Fibroblast of skin of right quadriceps (primary cell): ENCODE measurements around the gene SLC4A1.

ENCODE experiments used
- DNase-seq: peaks from one replicate; pipeline ENCODE4 v3.0.0-alpha.2; 2013

The SLC4A1 gene

DNA sequence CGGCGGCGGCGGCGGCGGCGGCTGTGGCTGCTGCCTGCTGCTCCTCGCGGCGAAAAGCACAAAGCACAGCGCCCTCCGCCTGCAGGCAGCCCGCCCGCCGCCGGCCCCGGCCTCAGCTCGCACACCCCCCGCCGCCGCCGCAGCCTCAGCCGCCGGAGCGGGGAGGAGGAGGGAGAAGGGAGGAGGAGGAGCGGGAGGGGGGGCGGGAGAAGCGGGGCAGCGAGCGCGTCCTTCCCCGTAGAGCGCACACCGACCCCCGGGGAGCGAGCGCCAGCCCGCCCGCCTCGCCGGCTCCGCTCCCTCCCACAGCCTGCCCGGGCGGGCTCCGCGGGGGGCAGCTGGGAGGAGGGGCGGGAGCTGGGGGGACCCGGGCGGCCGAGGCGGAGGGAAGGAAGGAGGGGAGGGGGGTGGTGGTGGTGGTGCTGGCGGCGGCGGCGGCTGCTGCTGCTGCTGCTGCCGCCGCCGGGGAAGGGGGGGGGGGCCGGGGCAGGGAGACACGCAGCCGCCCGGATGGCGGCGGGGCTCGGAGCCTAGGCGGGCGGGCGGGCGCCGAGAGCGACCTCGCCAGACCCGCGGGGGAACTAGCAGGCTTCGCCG lies 48.2 kb downstream of the SLC4A1 start, which contains the start of gene UBTF:
Gene UBTF (minus strand): TSS at position 60 of the 597 bp plus-strand sequence. CDS start 1,446 bp downstream, outside the sequence.
- DNase-seq: peak; percentile 79

GRCh38 chr17:44219108-44219615 lies 48.8 kb downstream of the SLC4A1 start:
- peak; percentile 77 for DNase-seq

- DNase-seq: peak; percentile 95
Measured at GRCh38 chr17:44218344-44219107, 49.4 kb downstream of the SLC4A1 start.

- DNase-seq: no peak
Measured at GRCh38 chr17:44217738-44218343, 50.1 kb downstream of the SLC4A1 start.

GRCh38 chr17:44216694-44217093 lies 51.2 kb downstream of the SLC4A1 start:
- no peak for DNase-seq

DNA sequence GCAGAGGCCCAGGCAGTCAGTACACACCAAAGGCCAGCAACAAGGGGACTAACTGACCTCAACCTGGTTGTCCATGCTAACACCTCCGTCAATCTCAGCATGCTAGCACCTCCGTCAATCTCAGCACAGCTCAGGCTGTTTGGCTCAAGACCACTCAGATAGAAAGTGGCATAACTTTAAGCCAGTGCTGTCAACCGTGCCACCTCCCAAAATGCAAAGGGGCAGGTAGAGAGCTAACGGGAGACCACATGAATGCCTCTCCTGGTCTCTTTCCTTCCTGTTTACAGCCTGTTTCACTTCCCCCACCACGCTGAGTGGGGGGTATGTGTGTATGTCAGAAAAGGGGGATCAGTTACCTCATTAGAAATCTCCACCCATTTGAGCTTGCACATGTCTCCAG lies 51.8 kb downstream of the SLC4A1 start:
- no peak for DNase-seq

DNA sequence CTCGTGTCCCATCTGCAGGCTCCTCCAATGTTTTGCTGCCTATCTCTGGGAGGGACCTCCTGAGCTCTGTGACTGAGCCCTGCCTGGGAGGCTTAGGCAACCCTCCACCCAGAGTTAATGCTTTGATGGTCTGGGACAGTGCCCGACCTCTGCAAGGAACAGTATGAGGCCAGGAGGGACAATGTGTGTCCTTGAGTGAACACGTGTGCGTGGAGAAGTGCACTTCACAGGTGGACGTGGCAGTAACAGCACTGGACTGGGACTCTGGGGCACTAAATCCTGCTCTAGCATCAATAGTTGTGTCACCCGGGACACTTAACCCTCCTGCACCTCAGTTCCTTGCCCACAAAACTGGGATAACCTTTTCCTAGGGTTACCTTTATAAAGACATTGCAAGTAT lies 53.0 kb downstream of the SLC4A1 start:
- DNase-seq: no peak

GRCh38 chr17:44214230-44214494 lies 53.8 kb downstream of the SLC4A1 start:
- no peak for DNase-seq

DNA sequence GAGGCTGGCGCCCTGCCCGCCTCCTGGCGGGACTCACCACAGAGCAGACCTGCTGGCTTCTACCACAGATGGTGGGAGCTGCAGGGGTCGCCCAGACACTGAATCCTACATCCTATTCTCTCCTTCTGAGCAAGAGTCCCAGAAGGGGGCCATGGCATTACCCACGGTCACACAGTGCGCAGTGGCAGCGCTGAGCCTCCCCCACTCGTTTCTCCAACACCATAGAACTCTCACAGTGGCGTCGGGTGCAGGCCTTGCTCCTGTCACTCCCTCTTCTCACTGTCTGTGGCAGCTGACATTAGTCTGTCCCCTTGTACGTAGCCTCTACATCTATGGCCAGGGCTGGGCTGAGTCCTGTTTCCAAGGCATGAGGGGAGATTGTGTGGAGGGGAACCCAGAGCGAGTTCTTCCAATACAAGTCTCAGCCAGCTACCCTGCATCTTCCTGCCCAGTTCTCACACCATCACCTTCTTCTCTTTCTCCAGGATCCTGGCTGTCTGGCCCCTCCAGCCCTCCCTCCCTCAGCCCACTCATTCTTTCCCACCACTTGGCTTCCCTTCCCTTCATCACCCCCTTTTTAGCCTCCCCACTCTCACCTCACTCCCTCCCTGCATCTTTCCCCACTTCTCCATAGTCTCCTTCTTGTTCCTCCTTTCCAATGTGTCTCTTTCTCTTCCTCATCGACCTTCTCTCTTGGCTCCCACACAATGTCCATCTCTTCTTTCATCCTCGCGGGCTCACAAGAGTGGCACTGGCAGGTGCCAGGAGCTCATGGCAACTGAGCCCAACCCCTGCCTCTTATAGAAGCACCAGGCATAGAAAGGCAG lies 54.3 kb downstream of the SLC4A1 start:
- no peak for DNase-seq

- no peak for DNase-seq
Measured at GRCh38 chr17:44212507-44213402, 55.2 kb downstream of the SLC4A1 start.

- DNase-seq: no peak
Measured at GRCh38 chr17:44211281-44212265, 56.4 kb downstream of the SLC4A1 start.

DNA sequence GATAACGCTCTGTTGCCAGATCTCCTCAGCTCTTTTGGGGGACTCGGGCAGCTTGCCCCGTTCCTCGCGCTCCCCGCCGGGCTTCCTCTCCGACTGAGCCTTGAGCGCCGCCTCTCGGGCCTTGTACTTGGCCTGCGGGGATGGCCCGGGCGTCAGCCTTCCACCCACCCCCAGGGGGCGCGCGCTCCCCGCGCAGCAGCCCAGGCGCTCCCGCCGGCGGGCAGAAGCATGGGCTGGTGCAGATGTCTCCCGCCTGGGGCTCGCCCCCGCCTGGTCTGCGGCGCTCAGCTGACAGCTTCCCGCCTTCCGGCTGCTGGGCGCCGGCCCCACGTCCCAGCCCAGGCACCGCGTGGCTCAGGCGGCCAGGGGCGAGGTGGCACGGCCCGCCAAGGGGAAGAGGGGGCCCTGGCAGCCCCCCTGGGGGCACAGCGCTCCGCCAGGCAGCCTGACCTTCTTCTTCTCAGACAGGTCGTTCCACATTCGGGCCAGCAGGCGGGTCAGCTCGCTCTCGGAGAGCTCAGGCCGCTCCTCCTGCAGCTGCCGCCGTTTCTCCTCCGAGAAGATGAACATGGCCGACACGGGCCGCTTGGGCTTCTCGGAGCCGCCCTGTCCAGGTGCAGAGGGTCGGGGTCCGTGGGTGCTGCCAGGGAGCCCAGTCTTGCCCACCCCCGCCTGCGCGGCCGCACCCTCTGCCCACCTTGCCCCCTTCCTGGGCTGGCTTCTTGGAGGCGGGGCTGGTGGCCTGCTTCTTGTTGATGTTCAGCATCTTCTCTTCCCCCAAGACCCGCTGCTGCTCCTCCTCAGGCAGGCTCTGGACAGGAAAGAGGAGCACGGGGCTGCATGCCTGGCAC lies 57.4 kb downstream of the SLC4A1 start:
- peak; percentile 86 for DNase-seq

DNA sequence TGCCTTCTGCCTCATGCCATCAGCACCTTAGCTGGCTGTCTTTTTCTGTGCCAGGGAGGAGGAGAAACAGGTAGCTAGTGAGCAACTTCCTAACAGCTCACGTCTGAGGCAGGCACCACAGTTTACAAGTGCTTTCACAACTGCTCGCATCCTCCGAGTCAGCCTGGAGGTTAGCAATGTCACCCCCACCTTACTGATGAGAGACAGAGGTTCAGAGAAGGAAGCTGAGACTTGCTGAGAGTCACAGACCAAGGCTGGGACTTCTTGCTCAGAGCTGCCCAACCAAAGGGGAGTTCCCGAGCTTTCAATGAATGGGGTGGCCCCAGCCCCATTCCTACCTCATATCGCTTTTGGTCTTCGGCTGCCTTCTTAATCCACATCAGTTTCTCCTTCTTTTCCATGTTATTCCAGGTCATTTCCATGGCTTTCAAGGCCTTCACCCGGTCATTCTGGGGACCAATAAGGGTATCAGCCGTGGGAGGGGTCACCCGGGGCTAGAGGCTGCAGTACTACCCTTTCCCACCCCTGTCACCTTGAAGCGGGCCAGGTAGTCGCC lies 58.1 kb downstream of the SLC4A1 start:
- no peak for DNase-seq

- no peak for DNase-seq
Measured at GRCh38 chr17:44207743-44208142, 60.2 kb downstream of the SLC4A1 start.

GRCh38 chr17:44207319-44207718 lies 60.6 kb downstream of the SLC4A1 start:
- DNase-seq: no peak

DNA sequence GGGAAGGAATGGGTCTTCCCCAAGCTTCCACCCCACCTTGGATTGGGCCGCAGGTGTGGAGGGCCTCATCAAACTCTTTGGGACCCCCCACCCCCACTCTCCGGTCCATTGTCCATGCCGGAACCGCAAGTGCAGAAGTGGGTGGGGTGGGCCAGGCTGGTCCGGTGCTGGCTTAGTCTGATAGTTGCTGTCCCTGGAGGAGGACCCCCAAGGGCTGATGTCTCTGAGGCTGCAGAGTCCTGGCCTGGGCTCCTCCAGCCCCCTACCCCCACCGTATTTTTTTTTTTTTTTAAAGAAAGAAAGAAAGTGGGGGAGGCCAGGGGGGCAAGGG lies 61.1 kb downstream of the SLC4A1 start:
- DNase-seq: no peak

- no peak for DNase-seq
Measured at GRCh38 chr17:44205962-44206824, 61.7 kb downstream of the SLC4A1 start.

DNA sequence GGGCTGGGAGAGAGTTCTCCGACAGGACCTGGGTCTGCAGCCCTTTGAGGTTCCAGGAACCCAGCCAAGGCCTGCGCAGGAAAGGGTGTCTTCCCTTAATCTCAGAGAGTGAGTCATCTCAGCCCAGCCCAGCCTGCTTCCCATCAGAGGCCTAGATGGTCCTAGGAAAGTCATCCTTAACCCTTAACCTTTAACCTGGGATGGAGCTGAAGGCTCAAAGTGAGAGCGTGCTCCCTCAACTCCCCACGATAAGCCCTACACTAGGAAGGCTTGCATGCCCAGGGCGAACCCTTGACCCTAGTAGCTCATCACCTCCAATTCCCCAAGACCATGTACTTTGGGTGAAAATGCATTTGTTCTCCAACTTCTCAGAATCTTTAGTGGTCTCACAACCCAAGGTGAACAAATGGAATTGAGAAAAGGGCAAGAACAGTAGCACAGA lies 63.5 kb downstream of the SLC4A1 start:
- DNase-seq: peak; percentile 57
